ENCODE measurements around the gene COPE. TPM values are rescaled to one million over a fixed set of nuclear protein-coding genes. Genes with fewer than 3 reads are reported as not detected.

COPE gene
- total RNA-seq, 1 experiment from 2014 or later, result 408 TPM

DNA sequence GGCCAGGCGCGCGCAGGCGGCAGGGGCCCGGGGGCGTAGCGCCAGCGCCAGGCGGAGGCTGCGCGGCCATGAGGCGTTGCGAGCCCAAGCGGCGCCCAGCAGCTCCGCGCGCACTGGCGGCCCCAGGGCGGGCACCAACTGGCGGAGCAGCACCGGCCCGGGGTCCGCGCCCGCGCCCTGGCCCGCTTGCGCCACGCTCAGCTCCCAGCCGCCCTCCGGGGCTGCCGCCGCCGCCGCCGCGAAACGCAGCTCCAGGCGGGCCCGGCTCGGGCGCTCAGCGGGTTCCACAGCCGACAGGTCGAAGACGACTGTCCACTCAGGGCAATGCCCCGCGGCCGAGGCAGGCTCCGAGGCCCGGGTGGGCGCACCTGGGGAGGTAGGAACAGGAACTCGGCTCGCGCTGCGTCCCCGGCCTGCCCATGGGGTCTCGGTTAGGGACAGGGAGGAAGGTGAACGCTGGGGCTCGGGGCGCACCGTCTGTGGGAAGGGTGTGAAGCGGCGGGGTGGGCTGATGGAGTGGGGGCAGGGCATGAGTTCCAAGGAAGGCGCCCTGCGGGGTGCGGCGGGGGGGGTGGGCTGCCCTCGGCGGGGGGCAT lies 50.1 kb downstream of the COPE start:
- BruUV-seq (replicated peaks), result no TSS peak
- no peak overlapping the region for H3K27ac ChIP-seq (ENCODE audit: low read length)
- H3K4me3 ChIP-seq (ENCODE audit: low read length), result no peak overlapping the region
- no peaks in the 10 kb centered on the region for H3K79me2 ChIP-seq (ENCODE audit: low read length)
- H3K9me3 ChIP-seq (ENCODE audit: low read length), result no peaks in the 10 kb centered on the region
- DNase-seq (no peak), ATAC-seq (no peak)
- no peak overlapping the region for H2AFZ ChIP-seq (ENCODE audit: low read length)
- peaks cover 3% of the 10 kb centered on the region; the same call in 1 of the 2 replicates for H4K20me1 ChIP-seq (ENCODE audit: low read length)
- CTCF ChIA-PET, result no interaction called here
- no peak for TF ChIP-seq EZH2phosphoT487 (IDR thresholded peaks at IDR 0.05; ENCODE audit: borderline replicate concordance, low read length)
- no peaks in the 10 kb centered on the region for H3F3A ChIP-seq (ENCODE audit: low read length, unreplicated experiment)
- H3K4me2 ChIP-seq (ENCODE audit: low read length), result no peak overlapping the region
- POLR2A ChIA-PET (ENCODE audit: unreplicated experiment), result no interaction called here
- no peak overlapping the region for H3K9ac ChIP-seq (ENCODE audit: low read length)
- H3K4me1 ChIP-seq (ENCODE audit: insufficient read depth, low read length), result no peaks in the 10 kb centered on the region
- no peaks in the 10 kb centered on the region for H3K9me2 ChIP-seq (replicated peaks; ENCODE audit: low read length)
- H3K36me3 ChIP-seq (ENCODE audit: low read depth, low read length), result peaks cover 16% of the 10 kb centered on the region
- intact Hi-C loops (cut with micrococcal nuclease), result no loop called here
- H3K27me3 ChIP-seq (ENCODE audit: low read length), result no peaks in the 10 kb centered on the region

GRCh38 chr19:18868380-18869022 lies 50.7 kb downstream of the COPE start:
- H4K20me1 ChIP-seq (ENCODE audit: low read length), result peaks cover 3% of the 10 kb centered on the region; the same call in 1 of the 2 replicates
- intact Hi-C loops (cut with micrococcal nuclease), result no loop called here
- ATAC-seq (no peak), DNase-seq (no peak)
- TF ChIP-seq CTCF (conservative IDR thresholded peaks at IDR 0.05; ENCODE audit: low read depth, low read length), result no peak
- no peak overlapping the region for H3K4me2 ChIP-seq (ENCODE audit: low read length)
- no peaks in the 10 kb centered on the region for H3K9me3 ChIP-seq (ENCODE audit: low read length)
- no peaks in the 10 kb centered on the region for H3K79me2 ChIP-seq (ENCODE audit: low read length)
- H3K9me2 ChIP-seq (replicated peaks; ENCODE audit: low read length), result no peaks in the 10 kb centered on the region
- BruUV-seq (replicated peaks), result no TSS peak
- no peak overlapping the region for H3K4me3 ChIP-seq (ENCODE audit: low read length)
- ChIA-PET CTCF (no interaction called here), POLR2A (ENCODE audit: unreplicated experiment) (no interaction called here)
- no peak overlapping the region for H3K27ac ChIP-seq (ENCODE audit: low read length)
- no peak overlapping the region for H2AFZ ChIP-seq (ENCODE audit: low read length)
- H3F3A ChIP-seq (ENCODE audit: low read length, unreplicated experiment), result no peaks in the 10 kb centered on the region
- no peak overlapping the region for H3K9ac ChIP-seq (ENCODE audit: low read length)
- no peaks in the 10 kb centered on the region for H3K4me1 ChIP-seq (ENCODE audit: insufficient read depth, low read length)
- H3K27me3 ChIP-seq (ENCODE audit: low read length), result no peaks in the 10 kb centered on the region
- peaks cover 20% of the 10 kb centered on the region for H3K36me3 ChIP-seq (ENCODE audit: low read depth, low read length)

DNA sequence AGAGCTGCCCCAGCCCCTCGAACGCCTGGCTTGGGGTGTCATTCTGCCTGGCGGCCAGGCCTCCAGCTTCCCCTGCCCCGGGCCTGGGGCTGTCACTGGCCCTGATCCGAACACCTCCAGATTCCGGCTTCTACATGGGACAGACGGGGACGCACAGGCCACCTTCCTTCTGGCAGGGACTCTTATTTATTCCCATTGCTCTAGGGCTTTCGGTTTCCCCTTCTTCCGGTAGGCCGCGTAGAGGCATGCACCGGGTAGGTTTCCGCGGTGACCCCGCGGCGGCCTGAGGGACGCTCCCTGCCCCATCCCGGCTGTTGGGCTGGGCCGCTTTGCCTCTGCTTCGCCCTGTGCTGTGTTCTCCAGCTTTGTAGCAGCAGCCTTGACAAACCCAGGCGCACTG lies 51.4 kb downstream of the COPE start:
- CTCF ChIA-PET, result no interaction called here
- H3K4me2 ChIP-seq (ENCODE audit: low read length), result no peak overlapping the region
- ATAC-seq (no peak), DNase-seq (no peak)
- H3K27me3 ChIP-seq (ENCODE audit: low read length), result no peaks in the 10 kb centered on the region
- no peak overlapping the region for H3K4me3 ChIP-seq (ENCODE audit: low read length)
- BruUV-seq (replicated peaks), result TSS peak; percentile 52
- H4K20me1 ChIP-seq (ENCODE audit: low read length), result peaks cover 3% of the 10 kb centered on the region; the same call in 1 of the 2 replicates
- POLR2A ChIA-PET (ENCODE audit: unreplicated experiment), result no interaction called here
- H3K9me2 ChIP-seq (replicated peaks; ENCODE audit: low read length), result no peaks in the 10 kb centered on the region
- H3K79me2 ChIP-seq (ENCODE audit: low read length), result no peaks in the 10 kb centered on the region
- no peak overlapping the region for H2AFZ ChIP-seq (ENCODE audit: low read length)
- no peak overlapping the region for H3K27ac ChIP-seq (ENCODE audit: low read length)
- intact Hi-C loops (cut with micrococcal nuclease), result no loop called here
- no peaks in the 10 kb centered on the region for H3K4me1 ChIP-seq (ENCODE audit: insufficient read depth, low read length)
- no peaks in the 10 kb centered on the region for H3K9me3 ChIP-seq (ENCODE audit: low read length)
- no peaks in the 10 kb centered on the region for H3F3A ChIP-seq (ENCODE audit: low read length, unreplicated experiment)
- H3K9ac ChIP-seq (ENCODE audit: low read length), result no peak overlapping the region
- peaks cover 28% of the 10 kb centered on the region for H3K36me3 ChIP-seq (ENCODE audit: low read depth, low read length)
- TF ChIP-seq CTCF (conservative IDR thresholded peaks at IDR 0.05; ENCODE audit: low read depth, low read length) (no peak), EZH2phosphoT487 (IDR thresholded peaks at IDR 0.05; ENCODE audit: borderline replicate concordance, low read length) (no peak), EZH2 (IDR thresholded peaks at IDR 0.05; ENCODE audit: low read length, unreplicated experiment) (no peak)

Data from PC-3 (cell line).